Peyer's patch (tissue), 4 donors: Measurements from ENCODE around the gene CTXND1. TPM values are rescaled to one million over a fixed set of nuclear protein-coding genes. Genes with fewer than 3 reads are reported as not detected.

Experiments
- DNase-seq, 3 donors: peaks; one replicate each; pipeline ENCODE4 v3.0.0-alpha.2; 2017 to 2019
- H3K27ac ChIP-seq, 4 donors: fragments of 200-600 bp; sonication (generic); one replicate each; pipeline ENCODE4 v1.5.1; 2016 to 2019
- H3K27me3 ChIP-seq, 2 donors: fragments of 200-600 bp; sonication (generic); one replicate each; pipeline ENCODE4 v1.5.1; 2019
- H3K36me3 ChIP-seq, 3 donors: fragments of 200-600 bp; sonication (generic); one replicate each; pipeline ENCODE4 v1.5.1; 2016 to 2019
- H3K4me1 ChIP-seq, 4 donors: fragments of 200-600 bp; sonication (generic); one replicate each; pipeline ENCODE4 v1.5.1; 2016 to 2019
- H3K4me3 ChIP-seq, 4 donors: fragments of 200-600 bp; sonication (generic); 1 replicate in 3 of 4; 2 replicates in 1 of 4; pipeline ENCODE4 v1.5.1; 2016 to 2019; ENCODE audit warnings: mild to moderate bottlenecking in 1 of 4
- H3K9me3 ChIP-seq, 4 donors: fragments of 200-600 bp; sonication (generic); one replicate each; pipeline ENCODE4 v1.5.1; 2016 to 2019; ENCODE audit warnings: mild to moderate bottlenecking in 1 of 4
- POLR2A ChIP-seq, 2 donors: fragments of 450-650 bp; IDR thresholded peaks; one replicate each; pipeline ENCODE4 v1.5.1; 2017; ENCODE audit warnings: antibody characterized with exemption in 2 of 2, mild to moderate bottlenecking in 2 of 2, moderate library complexity in 2 of 2
- total RNA-seq, 4 donors: library from RNA; depleted of rRNA; stranded (reverse); fragments of >200 nt; gene quantifications; one replicate each; pipeline ENCODE4 v1.1.0, GENCODE V29; 2016
- TF ChIP-seq, protein P1 (sequence below), 6 experiments: fragments of 450-650 bp in 4 of 6; fragments of 200-600 bp in 2 of 6; sonication (generic) in 1 of 6; IDR thresholded peaks; one replicate each; pipeline ENCODE4 v1.5.1; 2017 to 2019; ENCODE audit warnings: antibody characterized with exemption in 6 of 6, mild to moderate bottlenecking in 3 of 6, moderate library complexity in 1 of 6

The CTXND1 gene
- total RNA-seq, 4 donors from 2014 or later, result 0.53 to 5.0 (median 0.54) TPM; not detected in 1

DNA sequence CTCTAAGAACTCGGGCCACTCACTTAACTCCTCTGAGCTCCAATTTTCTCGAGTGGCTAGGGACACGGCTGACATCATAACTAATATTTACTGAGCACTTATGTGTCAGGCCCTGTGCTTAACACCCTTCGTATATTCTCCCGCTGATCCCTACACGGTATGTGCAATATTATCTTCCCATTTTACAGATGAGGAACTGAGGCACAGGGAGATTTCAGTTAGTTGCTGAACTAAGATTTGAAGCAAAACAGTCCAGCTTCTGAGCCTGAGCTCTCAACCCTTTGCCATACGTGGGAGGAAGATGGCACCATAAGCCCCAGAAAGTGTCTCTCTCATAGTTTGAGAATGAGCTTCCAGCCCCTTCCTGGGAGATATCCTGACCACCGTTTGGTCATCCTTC, 79.6 kb downstream of the CTXND1 start:
- no peak overlapping the region for H3K27ac ChIP-seq
- no peaks in the 10 kb centered on the region for H3K27me3 ChIP-seq
- TF ChIP-seq, protein P1, sequence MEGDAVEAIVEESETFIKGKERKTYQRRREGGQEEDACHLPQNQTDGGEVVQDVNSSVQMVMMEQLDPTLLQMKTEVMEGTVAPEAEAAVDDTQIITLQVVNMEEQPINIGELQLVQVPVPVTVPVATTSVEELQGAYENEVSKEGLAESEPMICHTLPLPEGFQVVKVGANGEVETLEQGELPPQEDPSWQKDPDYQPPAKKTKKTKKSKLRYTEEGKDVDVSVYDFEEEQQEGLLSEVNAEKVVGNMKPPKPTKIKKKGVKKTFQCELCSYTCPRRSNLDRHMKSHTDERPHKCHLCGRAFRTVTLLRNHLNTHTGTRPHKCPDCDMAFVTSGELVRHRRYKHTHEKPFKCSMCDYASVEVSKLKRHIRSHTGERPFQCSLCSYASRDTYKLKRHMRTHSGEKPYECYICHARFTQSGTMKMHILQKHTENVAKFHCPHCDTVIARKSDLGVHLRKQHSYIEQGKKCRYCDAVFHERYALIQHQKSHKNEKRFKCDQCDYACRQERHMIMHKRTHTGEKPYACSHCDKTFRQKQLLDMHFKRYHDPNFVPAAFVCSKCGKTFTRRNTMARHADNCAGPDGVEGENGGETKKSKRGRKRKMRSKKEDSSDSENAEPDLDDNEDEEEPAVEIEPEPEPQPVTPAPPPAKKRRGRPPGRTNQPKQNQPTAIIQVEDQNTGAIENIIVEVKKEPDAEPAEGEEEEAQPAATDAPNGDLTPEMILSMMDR (IDR thresholded peaks at IDR 0.05), result no peak
- TF ChIP-seq POLR2A (IDR thresholded peaks at IDR 0.05), result no peak
- no peaks in the 10 kb centered on the region for H3K9me3 ChIP-seq
- no peak for DNase-seq
- no peaks in the 10 kb centered on the region for H3K4me1 ChIP-seq
- no peak overlapping the region for H3K4me3 ChIP-seq
- no peaks in the 10 kb centered on the region for H3K36me3 ChIP-seq

GRCh38 chr15:80171787-80172186, 80.2 kb downstream of the CTXND1 start:
- no peaks in the 10 kb centered on the region for H3K9me3 ChIP-seq
- TF ChIP-seq, protein P1 (IDR thresholded peaks at IDR 0.05), result no peak
- no peak for TF ChIP-seq POLR2A (IDR thresholded peaks at IDR 0.05)
- no peak overlapping the region for H3K27ac ChIP-seq
- H3K27me3 ChIP-seq, result no peaks in the 10 kb centered on the region
- DNase-seq, result no peak
- no peak overlapping the region for H3K4me3 ChIP-seq
- no peaks in the 10 kb centered on the region for H3K4me1 ChIP-seq
- H3K36me3 ChIP-seq, result no peaks in the 10 kb centered on the region

- Histone ChIP-seq H3K27me3 (no peaks in the 10 kb centered on the region), H3K36me3 (no peaks in the 10 kb centered on the region), H3K4me1 (no peaks in the 10 kb centered on the region), H3K27ac (no peak overlapping the region), H3K9me3 (no peaks in the 10 kb centered on the region), H3K4me3 (no peak overlapping the region)
- no peak for TF ChIP-seq POLR2A (IDR thresholded peaks at IDR 0.05)
- TF ChIP-seq, protein P1 (IDR thresholded peaks at IDR 0.05), result no peak
- DNase-seq, result no peak
These were observed 81.4 kb downstream of the CTXND1 start for GRCh38 chr15:80170596-80170995.

- Histone ChIP-seq H3K4me3 (no peak overlapping the region), H3K36me3 (no peaks in the 10 kb centered on the region), H3K27ac (no peak overlapping the region), H3K4me1 (no peaks in the 10 kb centered on the region), H3K27me3 (no peaks in the 10 kb centered on the region), H3K9me3 (no peaks in the 10 kb centered on the region)
- TF ChIP-seq, protein P1 (IDR thresholded peaks at IDR 0.05), result no peak
- TF ChIP-seq POLR2A (IDR thresholded peaks at IDR 0.05), result no peak
- DNase-seq, result no peak
These were observed 82.2 kb downstream of the CTXND1 start for GRCh38 chr15:80169768-80170357.

DNA sequence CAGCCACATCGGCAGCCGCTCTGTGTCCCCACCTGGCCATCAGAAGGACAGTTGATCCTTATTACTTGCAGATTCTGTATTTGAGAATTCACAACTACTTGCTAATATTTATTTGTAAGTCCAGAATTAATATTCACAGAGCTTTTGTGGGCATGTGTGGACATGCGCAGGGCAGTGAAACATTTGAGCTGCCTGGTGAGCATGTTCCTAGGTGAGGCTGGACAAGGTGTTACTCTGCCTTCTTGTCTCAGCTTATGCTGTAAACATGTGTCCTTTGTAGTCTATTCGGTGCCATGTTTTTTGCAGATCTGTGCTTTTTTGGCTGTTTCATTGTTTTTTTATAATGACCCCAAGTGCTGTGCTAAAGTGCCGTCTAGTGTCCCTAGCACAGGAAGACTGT, 83.6 kb downstream of the CTXND1 start:
- DNase-seq, result no peak
- Histone ChIP-seq H3K27ac (no peak overlapping the region), H3K27me3 (no peaks in the 10 kb centered on the region), H3K36me3 (peaks cover 0 to 3% (median 0%) of the 10 kb centered on the region in 3 donors), H3K9me3 (no peaks in the 10 kb centered on the region), H3K4me3 (no peak overlapping the region), H3K4me1 (no peaks in the 10 kb centered on the region)
- no peak for TF ChIP-seq POLR2A (IDR thresholded peaks at IDR 0.05)
- TF ChIP-seq, protein P1 (IDR thresholded peaks at IDR 0.05), result no peak

DNA sequence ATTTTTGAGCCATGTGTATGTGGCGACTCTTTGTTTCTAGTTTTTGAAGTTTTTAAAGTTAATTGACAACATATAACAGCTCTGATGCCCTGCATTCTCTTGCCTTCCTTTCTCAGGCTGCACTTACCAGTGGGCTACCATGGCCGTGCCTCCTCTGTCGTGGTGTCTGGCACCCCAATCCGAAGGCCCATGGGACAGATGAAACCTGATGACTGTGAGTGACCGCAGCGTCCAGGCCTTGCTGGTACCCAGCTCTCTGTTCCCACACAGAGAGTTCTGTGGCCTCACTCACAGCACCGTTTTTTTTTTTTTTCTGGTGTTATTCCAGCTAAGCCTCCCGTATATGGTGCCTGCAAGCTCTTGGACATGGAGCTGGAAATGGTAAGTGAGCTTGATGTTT, 84.1 kb downstream of the CTXND1 start:
- Histone ChIP-seq H3K4me1 (no peaks in the 10 kb centered on the region), H3K27me3 (no peaks in the 10 kb centered on the region), H3K36me3 (peaks cover 0 to 6% (median 0%) of the 10 kb centered on the region in 3 donors), H3K4me3 (no peak overlapping the region), H3K9me3 (no peaks in the 10 kb centered on the region), H3K27ac (no peak overlapping the region)
- TF ChIP-seq, protein P1 (IDR thresholded peaks at IDR 0.05), result no peak
- TF ChIP-seq POLR2A (IDR thresholded peaks at IDR 0.05), result no peak
- no peak for DNase-seq
